WTC11 (cell line): ENCODE data around the gene GUCD1. TPM values are rescaled to one million over a fixed set of nuclear protein-coding genes. Genes with fewer than 3 reads are reported as not detected.

Experiments used
- ATAC-seq: fragments of 200-7000 bp; cut with Tn5 transposase; 2 replicates; pipeline ENCODE4 v1.10.0; 2021; ENCODE audit warnings: mild to moderate bottlenecking, moderate library complexity
- CTCF ChIA-PET: fragments of 300-600 bp; sonication (Branson Sonifier 250); formaldehyde crosslinking; loops from one replicate; lab custom pipeline; 2021; ENCODE audit warnings: antibody characterized with exemption; lab: Charles Lee
- POLR2A ChIA-PET: fragments of 350-600 bp; sonication (Branson Sonifier 250); formaldehyde crosslinking; loops from one replicate; lab custom pipeline; 2021; ENCODE audit warnings: antibody characterized with exemption; lab: Charles Lee
- DNase-seq: peaks from one replicate; pipeline ENCODE4 v3.0.0; 2021; ENCODE audit warnings: low spot score
- H3K27ac Mint-ChIP-seq: 2 replicates; pipeline ENCODE4 v1.8.0; 2021; ENCODE audit warnings: mixed read lengths
- H3K27me3 Mint-ChIP-seq: 2 replicates; pipeline ENCODE4 v1.8.0; 2021; ENCODE audit warnings: low read depth, mild to moderate bottlenecking, moderate library complexity, mixed read lengths
- H3K36me3 Mint-ChIP-seq: 2 replicates; pipeline ENCODE4 v1.8.0; 2021; ENCODE audit warnings: mixed read lengths
- H3K4me1 Mint-ChIP-seq: 2 replicates; pipeline ENCODE4 v1.8.0; 2022; ENCODE audit warnings: mixed read lengths
- H3K4me3 Mint-ChIP-seq: 2 replicates; pipeline ENCODE4 v1.8.0; 2021; ENCODE audit warnings: mild to moderate bottlenecking, moderate library complexity, mixed read lengths
- H3K9me3 Mint-ChIP-seq: 2 replicates; pipeline ENCODE4 v1.8.0; 2021; ENCODE audit warnings: mixed read lengths
- AR ChIP-seq: fragments of 250-450 bp; sonication (Bioruptor Pico); IDR thresholded peaks from 2 replicates; pipeline ENCODE4 v1.9.0; 2021; ENCODE audit warnings: mild to moderate bottlenecking
- EMX1 ChIP-seq: fragments of 250-450 bp; sonication (Bioruptor Pico); IDR thresholded peaks from 2 replicates; pipeline ENCODE4 v1.8.0; 2021; ENCODE audit warnings: mild to moderate bottlenecking
- ERG ChIP-seq: fragments of 250-450 bp; sonication (Bioruptor Pico); IDR thresholded peaks from 2 replicates; pipeline ENCODE4 v1.8.0; 2021; ENCODE audit warnings: mild to moderate bottlenecking
- FOXP1 ChIP-seq: sonication (generic); formaldehyde crosslinking; IDR thresholded peaks from 2 replicates; pipeline ENCODE4 v1.8.0; 2022; ENCODE audit warnings: missing genetic modification reagents, mild to moderate bottlenecking, moderate library complexity, borderline replicate concordance
- NFE2L1 ChIP-seq: sonication (generic); formaldehyde crosslinking; IDR thresholded peaks from 2 replicates; pipeline ENCODE4 v1.8.1; 2023; ENCODE audit warnings: missing genetic modification reagents
- RELA ChIP-seq: sonication (generic); formaldehyde crosslinking; IDR thresholded peaks from 2 replicates; pipeline ENCODE4 v1.8.1; 2022; ENCODE audit warnings: missing genetic modification reagents, mild to moderate bottlenecking, borderline replicate concordance
- USF1 ChIP-seq: sonication (generic); formaldehyde crosslinking; IDR thresholded peaks from 2 replicates; pipeline ENCODE4 v1.8.0; 2022; ENCODE audit warnings: mild to moderate bottlenecking, missing genetic modification reagents
- ZBTB21 ChIP-seq: sonication (generic); formaldehyde crosslinking; IDR thresholded peaks from 2 replicates; pipeline ENCODE4 v1.8.1; 2023; ENCODE audit warnings: mild to moderate bottlenecking, missing genetic modification reagents, borderline replicate concordance
- ZNF219 ChIP-seq: sonication (generic); formaldehyde crosslinking; IDR thresholded peaks from 2 replicates; pipeline ENCODE4 v1.8.0; 2023; ENCODE audit warnings: missing genetic modification reagents, mild to moderate bottlenecking, borderline replicate concordance
- ZNF232 ChIP-seq: sonication (generic); formaldehyde crosslinking; IDR thresholded peaks from 2 replicates; pipeline ENCODE4 v1.8.0; 2022; ENCODE audit warnings: mild to moderate bottlenecking, missing genetic modification reagents
- ZNF416 ChIP-seq: fragments of 250-450 bp; sonication (Bioruptor Pico); IDR thresholded peaks from 2 replicates; pipeline ENCODE4 v1.9.0; 2021; ENCODE audit warnings: mild to moderate bottlenecking, inconsistent platforms
- total RNA-seq: library from RNA; stranded (reverse); gene quantifications from 3 replicates; pipeline ENCODE4 v1.2.3, GENCODE V29; 2021
- TF ChIP-seq, protein P1 (sequence below): sonication (generic); formaldehyde crosslinking; IDR thresholded peaks from 2 replicates; pipeline ENCODE4 v1.8.0; 2023; ENCODE audit warnings: mild to moderate bottlenecking, missing genetic modification reagents
- TF ChIP-seq, protein P2 (sequence below): sonication (generic); formaldehyde crosslinking; IDR thresholded peaks from 2 replicates; pipeline ENCODE4 v1.8.0; 2022; ENCODE audit warnings: missing genetic modification reagents
- TF ChIP-seq, protein P3 (sequence below): fragments of 250-450 bp; sonication (Bioruptor Pico); IDR thresholded peaks from 2 replicates; pipeline ENCODE4 v2.1.2; 2022; ENCODE audit warnings: mild to moderate bottlenecking, moderate library complexity

Gene GUCD1
- total RNA-seq, 1 experiment from 2014 or later, result 105 TPM

DNA sequence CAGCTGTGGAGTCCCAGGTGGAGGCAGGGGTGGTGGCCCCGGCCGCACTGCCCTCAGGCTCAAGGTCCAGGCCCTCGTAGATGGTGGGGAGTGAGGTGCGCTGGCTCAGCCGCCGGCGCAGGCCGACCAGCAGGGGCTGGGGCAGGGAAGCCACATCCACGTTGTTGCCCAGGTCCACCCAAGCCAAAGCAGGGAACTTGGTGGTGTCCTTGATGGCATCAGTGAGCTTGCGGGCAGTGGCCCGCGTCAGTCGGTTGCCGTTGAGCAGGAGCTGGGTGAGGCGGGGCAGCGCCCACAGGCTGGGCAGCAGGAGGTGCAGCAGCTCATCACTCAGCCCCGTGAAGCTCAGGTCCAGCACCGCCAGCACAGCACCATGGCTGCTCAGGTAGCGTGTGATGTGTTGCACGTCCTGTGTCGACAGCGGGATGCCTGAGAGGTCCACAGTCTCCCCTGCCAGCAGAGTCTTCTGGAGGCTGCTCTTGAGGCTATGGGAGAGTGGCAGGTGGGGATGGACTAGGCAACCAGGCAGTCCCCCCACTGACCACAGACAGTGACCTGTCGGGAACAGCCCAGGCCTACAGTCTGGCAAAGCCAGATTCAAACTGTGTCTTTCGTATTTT, 31.1 kb upstream of the GUCD1 start:
- DNase-seq (no peak), ATAC-seq (no peak)
- TF ChIP-seq FOXP1 (CRISPR knock-in tag) (no peak), ZNF232 (CRISPR knock-in tag) (no peak), USF1 (no peak), EMX1 (CRISPR knock-in tag) (no peak), ERG (CRISPR knock-in tag) (no peak), ZNF219 (CRISPR knock-in tag) (no peak), ZNF416 (no peak), RELA (CRISPR knock-in tag) (no peak), AR (CRISPR knock-in tag) (no peak)
- TF ChIP-seq, protein P1, sequence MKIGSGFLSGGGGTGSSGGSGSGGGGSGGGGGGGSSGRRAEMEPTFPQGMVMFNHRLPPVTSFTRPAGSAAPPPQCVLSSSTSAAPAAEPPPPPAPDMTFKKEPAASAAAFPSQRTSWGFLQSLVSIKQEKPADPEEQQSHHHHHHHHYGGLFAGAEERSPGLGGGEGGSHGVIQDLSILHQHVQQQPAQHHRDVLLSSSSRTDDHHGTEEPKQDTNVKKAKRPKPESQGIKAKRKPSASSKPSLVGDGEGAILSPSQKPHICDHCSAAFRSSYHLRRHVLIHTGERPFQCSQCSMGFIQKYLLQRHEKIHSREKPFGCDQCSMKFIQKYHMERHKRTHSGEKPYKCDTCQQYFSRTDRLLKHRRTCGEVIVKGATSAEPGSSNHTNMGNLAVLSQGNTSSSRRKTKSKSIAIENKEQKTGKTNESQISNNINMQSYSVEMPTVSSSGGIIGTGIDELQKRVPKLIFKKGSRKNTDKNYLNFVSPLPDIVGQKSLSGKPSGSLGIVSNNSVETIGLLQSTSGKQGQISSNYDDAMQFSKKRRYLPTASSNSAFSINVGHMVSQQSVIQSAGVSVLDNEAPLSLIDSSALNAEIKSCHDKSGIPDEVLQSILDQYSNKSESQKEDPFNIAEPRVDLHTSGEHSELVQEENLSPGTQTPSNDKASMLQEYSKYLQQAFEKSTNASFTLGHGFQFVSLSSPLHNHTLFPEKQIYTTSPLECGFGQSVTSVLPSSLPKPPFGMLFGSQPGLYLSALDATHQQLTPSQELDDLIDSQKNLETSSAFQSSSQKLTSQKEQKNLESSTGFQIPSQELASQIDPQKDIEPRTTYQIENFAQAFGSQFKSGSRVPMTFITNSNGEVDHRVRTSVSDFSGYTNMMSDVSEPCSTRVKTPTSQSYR, result no peak
- TF ChIP-seq, protein P2, sequence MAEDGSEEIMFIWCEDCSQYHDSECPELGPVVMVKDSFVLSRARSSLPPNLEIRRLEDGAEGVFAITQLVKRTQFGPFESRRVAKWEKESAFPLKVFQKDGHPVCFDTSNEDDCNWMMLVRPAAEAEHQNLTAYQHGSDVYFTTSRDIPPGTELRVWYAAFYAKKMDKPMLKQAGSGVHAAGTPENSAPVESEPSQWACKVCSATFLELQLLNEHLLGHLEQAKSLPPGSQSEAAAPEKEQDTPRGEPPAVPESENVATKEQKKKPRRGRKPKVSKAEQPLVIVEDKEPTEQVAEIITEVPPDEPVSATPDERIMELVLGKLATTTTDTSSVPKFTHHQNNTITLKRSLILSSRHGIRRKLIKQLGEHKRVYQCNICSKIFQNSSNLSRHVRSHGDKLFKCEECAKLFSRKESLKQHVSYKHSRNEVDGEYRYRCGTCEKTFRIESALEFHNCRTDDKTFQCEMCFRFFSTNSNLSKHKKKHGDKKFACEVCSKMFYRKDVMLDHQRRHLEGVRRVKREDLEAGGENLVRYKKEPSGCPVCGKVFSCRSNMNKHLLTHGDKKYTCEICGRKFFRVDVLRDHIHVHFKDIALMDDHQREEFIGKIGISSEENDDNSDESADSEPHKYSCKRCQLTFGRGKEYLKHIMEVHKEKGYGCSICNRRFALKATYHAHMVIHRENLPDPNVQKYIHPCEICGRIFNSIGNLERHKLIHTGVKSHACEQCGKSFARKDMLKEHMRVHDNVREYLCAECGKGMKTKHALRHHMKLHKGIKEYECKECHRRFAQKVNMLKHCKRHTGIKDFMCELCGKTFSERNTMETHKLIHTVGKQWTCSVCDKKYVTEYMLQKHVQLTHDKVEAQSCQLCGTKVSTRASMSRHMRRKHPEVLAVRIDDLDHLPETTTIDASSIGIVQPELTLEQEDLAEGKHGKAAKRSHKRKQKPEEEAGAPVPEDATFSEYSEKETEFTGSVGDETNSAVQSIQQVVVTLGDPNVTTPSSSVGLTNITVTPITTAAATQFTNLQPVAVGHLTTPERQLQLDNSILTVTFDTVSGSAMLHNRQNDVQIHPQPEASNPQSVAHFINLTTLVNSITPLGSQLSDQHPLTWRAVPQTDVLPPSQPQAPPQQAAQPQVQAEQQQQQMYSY (CRISPR knock-in tag), result no peak
- Mint-ChIP-seq H3K9me3 (no peaks in the 10 kb centered on the region), H3K4me3 (no peak overlapping the region), H3K27ac (no peak overlapping the region), H3K4me1 (no peaks in the 10 kb centered on the region), H3K27me3 (no peaks in the 10 kb centered on the region), H3K36me3 (no peaks in the 10 kb centered on the region)
- CTCF ChIA-PET, result no interaction called here
- POLR2A ChIA-PET, result no interaction called here

GRCh38 chr22:24585461-24585860, 30.5 kb upstream of the GUCD1 start:
- no peaks in the 10 kb centered on the region for H3K9me3 Mint-ChIP-seq
- H3K4me1 Mint-ChIP-seq, result no peaks in the 10 kb centered on the region
- no peak overlapping the region for H3K27ac Mint-ChIP-seq
- no peak for ATAC-seq
- no peak for DNase-seq
- ChIA-PET CTCF (no interaction called here), POLR2A (interaction anchor here (0.6 kb wide), 1 partner anchor 481 kb away, joined by 3 read pairs; no protein-coding TSS in a partner anchor)
- H3K4me3 Mint-ChIP-seq, result no peak overlapping the region
- no peaks in the 10 kb centered on the region for H3K36me3 Mint-ChIP-seq
- H3K27me3 Mint-ChIP-seq, result no peaks in the 10 kb centered on the region
- TF ChIP-seq ZBTB21 (CRISPR knock-in tag), result no peak
- no peak for TF ChIP-seq NFE2L1 (CRISPR knock-in tag)
- TF ChIP-seq, protein P3, sequence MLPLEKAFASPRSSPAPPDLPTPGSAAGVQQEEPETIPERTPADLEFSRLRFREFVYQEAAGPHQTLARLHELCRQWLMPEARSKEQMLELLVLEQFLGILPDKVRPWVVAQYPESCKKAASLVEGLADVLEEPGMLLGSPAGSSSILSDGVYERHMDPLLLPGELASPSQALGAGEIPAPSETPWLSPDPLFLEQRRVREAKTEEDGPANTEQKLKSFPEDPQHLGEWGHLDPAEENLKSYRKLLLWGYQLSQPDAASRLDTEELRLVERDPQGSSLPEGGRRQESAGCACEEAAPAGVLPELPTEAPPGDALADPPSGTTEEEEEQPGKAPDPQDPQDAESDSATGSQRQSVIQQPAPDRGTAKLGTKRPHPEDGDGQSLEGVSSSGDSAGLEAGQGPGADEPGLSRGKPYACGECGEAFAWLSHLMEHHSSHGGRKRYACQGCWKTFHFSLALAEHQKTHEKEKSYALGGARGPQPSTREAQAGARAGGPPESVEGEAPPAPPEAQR, result no peak
- TF ChIP-seq USF1, result no peak
- TF ChIP-seq AR (CRISPR knock-in tag), result no peak
